Measurements from ENCODE around the gene CIRBP. TPM values are rescaled to one million over a fixed set of nuclear protein-coding genes. Genes with fewer than 3 reads are reported as not detected.

CIRBP gene
- total and polyA plus RNA-seq, 9 of the 15 experiments (the other 6 are each of a cell fraction or from before 2014, with no cell fraction given), result 20.5 to 327 (median 176) TPM

DNA sequence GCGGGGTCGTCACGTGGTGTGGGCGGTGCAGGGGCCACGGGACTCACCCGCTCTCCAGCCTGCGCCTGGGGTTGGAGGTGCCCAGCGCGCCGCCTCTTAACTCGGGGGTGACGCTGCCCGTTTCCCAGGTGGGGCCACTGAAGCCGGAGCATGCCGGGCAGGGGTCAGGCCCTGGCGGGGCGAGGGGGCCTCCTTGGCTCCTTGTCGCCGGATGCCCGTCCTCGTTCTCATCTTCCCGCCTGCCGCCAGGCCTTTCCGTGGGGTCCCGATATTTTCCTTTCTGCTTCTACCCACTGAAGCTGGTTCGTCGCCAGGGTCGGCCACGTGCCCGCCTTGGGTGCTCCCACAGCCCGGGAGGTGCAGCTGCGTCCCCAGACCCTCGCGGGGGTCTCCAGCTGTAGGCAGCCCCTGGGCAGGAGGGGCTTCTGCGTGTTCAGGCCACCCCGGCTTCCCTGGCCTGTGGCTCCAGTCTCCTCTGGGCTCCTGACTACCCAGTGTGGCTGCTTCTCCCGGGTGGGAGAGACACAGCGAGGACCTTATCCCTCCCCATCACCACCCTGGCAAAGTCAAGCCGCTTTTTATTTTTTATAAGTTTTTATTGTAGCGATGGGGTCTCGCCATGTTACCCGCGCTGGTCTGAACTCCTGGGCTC lies 7.0 kb downstream of the CIRBP start (continued):
- TF ChIP-seq, protein P1, sequence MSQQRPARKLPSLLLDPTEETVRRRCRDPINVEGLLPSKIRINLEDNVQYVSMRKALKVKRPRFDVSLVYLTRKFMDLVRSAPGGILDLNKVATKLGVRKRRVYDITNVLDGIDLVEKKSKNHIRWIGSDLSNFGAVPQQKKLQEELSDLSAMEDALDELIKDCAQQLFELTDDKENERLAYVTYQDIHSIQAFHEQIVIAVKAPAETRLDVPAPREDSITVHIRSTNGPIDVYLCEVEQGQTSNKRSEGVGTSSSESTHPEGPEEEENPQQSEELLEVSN (IDR thresholded peaks at IDR 0.05; ENCODE audit: borderline replicate concordance in 1 of 2, extremely low read depth in 1 of 2, insufficient read depth in 1 of 2, insufficient read length in 1 of 2, low read depth in 1 of 2, low read length in 1 of 2, poor library complexity in 1 of 2, severe bottlenecking in 1 of 2), result peak; percentile 40 to 75
- TF ChIP-seq LARP7 (IDR thresholded peaks at IDR 0.05) (no peak), SMC3 (conservative IDR thresholded peaks at IDR 0.05; ENCODE audit: insufficient read depth, low read depth, low read length) (no peak), NR4A1 (CRISPR knock-in tag; IDR thresholded peaks at IDR 0.05) (peak; percentile 82; the same call in 1 of the 2 replicates), NR4A1 (tag; IDR thresholded peaks at IDR 0.05) (no peak), HNRNPL (IDR thresholded peaks at IDR 0.05; ENCODE audit: low read depth, low read length) (peak; percentile 83; the same call in 1 of the 2 replicates), KDM5B (IDR thresholded peaks at IDR 0.05; ENCODE audit: insufficient replicate concordance, low read depth, low read length) (no peak), C11orf30 (IDR thresholded peaks at IDR 0.05; ENCODE audit: low read depth) (no peak), ADNP (tag; IDR thresholded peaks at IDR 0.05) (no peak), ZNF445 (CRISPR knock-in tag; IDR thresholded peaks at IDR 0.05; ENCODE audit: low read depth) (no peak), TAL1 (IDR thresholded peaks at IDR 0.05) (no peak), TAF1 (IDR thresholded peaks at IDR 0.05; ENCODE audit: control insufficient read depth, extremely low read depth, insufficient read depth, low read length, severe bottlenecking) (no peak), MTF1 (CRISPR knock-in tag; IDR thresholded peaks at IDR 0.05; ENCODE audit: borderline replicate concordance) (no peak)
- TF ChIP-seq, protein P2, sequence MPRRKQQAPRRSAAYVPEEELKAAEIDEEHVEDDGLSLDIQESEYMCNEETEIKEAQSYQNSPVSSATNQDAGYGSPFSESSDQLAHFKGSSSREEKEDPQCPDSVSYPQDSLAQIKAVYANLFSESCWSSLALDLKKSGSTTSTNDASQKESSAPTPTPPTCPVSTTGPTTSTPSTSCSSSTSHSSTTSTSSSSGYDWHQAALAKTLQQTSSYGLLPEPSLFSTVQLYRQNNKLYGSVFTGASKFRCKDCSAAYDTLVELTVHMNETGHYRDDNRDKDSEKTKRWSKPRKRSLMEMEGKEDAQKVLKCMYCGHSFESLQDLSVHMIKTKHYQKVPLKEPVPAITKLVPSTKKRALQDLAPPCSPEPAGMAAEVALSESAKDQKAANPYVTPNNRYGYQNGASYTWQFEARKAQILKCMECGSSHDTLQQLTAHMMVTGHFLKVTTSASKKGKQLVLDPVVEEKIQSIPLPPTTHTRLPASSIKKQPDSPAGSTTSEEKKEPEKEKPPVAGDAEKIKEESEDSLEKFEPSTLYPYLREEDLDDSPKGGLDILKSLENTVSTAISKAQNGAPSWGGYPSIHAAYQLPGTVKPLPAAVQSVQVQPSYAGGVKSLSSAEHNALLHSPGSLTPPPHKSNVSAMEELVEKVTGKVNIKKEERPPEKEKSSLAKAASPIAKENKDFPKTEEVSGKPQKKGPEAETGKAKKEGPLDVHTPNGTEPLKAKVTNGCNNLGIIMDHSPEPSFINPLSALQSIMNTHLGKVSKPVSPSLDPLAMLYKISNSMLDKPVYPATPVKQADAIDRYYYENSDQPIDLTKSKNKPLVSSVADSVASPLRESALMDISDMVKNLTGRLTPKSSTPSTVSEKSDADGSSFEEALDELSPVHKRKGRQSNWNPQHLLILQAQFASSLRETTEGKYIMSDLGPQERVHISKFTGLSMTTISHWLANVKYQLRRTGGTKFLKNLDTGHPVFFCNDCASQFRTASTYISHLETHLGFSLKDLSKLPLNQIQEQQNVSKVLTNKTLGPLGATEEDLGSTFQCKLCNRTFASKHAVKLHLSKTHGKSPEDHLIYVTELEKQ (CRISPR knock-in tag; IDR thresholded peaks at IDR 0.05), result no peak
- TF ChIP-seq, protein P3, sequence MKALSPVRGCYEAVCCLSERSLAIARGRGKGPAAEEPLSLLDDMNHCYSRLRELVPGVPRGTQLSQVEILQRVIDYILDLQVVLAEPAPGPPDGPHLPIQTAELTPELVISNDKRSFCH (CRISPR knock-in tag; IDR thresholded peaks at IDR 0.05), result no peak
- TF ChIP-seq, protein P3 (tag; IDR thresholded peaks at IDR 0.05), result no peak
- TF ChIP-seq, protein P4, sequence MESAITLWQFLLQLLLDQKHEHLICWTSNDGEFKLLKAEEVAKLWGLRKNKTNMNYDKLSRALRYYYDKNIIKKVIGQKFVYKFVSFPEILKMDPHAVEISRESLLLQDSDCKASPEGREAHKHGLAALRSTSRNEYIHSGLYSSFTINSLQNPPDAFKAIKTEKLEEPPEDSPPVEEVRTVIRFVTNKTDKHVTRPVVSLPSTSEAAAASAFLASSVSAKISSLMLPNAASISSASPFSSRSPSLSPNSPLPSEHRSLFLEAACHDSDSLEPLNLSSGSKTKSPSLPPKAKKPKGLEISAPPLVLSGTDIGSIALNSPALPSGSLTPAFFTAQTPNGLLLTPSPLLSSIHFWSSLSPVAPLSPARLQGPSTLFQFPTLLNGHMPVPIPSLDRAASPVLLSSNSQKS (CRISPR knock-in tag; IDR thresholded peaks at IDR 0.05), result no peak
- TF ChIP-seq, protein P5, sequence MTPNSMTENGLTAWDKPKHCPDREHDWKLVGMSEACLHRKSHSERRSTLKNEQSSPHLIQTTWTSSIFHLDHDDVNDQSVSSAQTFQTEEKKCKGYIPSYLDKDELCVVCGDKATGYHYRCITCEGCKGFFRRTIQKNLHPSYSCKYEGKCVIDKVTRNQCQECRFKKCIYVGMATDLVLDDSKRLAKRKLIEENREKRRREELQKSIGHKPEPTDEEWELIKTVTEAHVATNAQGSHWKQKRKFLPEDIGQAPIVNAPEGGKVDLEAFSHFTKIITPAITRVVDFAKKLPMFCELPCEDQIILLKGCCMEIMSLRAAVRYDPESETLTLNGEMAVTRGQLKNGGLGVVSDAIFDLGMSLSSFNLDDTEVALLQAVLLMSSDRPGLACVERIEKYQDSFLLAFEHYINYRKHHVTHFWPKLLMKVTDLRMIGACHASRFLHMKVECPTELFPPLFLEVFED (CRISPR knock-in tag; conservative IDR thresholded peaks at IDR 0.05), result no peak

All from K562 (cell line).